ENCODE results near the gene TRAF3.

GRCh38 chr14:102731101-102731870 lies 46.0 kb upstream of the TRAF3 start:
- TF ChIP-seq SP1 (CRISPR knock-in tag; conservative IDR thresholded peaks at IDR 0.05) (no peak), CTCF (IDR thresholded peaks at IDR 0.05) (no peak), ZSCAN18 (CRISPR knock-in tag; IDR thresholded peaks at IDR 0.05) (no peak), SMAD3 (CRISPR knock-in tag; IDR thresholded peaks at IDR 0.05; ENCODE audit: borderline replicate concordance) (no peak), FOXJ3 (CRISPR knock-in tag; IDR thresholded peaks at IDR 0.05; ENCODE audit: borderline replicate concordance) (no peak), MAX (CRISPR knock-in tag; IDR thresholded peaks at IDR 0.05) (no peak), TCF7 (CRISPR knock-in tag; IDR thresholded peaks at IDR 0.05; ENCODE audit: low read depth) (no peak), ATF2 (CRISPR knock-in tag; IDR thresholded peaks at IDR 0.05; ENCODE audit: borderline replicate concordance, low read depth) (no peak), USF2 (CRISPR knock-in tag; IDR thresholded peaks at IDR 0.05) (no peak), ATF6 (CRISPR knock-in tag; IDR thresholded peaks at IDR 0.05) (no peak), NFE2L1 (CRISPR knock-in tag; IDR thresholded peaks at IDR 0.05) (no peak)

Data from WTC11 (cell line).